Nasal cavity respiratory epithelium epithelial cell of viscerocranial mucosa (primary cell): ENCODE data around the gene ACAD9. TPM values are rescaled to one million over a fixed set of nuclear protein-coding genes. Genes with fewer than 3 reads are reported as not detected.

ENCODE experiments used
- total RNA-seq: library from RNA; depleted of rRNA; stranded (reverse); fragments of >200 nt; gene quantifications from 2 replicates; pipeline ENCODE4 v1.2.3, GENCODE V29; 2014

Gene ACAD9
- 19.8 and 36.2 TPM in 2 replicates for total RNA-seq

DNA sequence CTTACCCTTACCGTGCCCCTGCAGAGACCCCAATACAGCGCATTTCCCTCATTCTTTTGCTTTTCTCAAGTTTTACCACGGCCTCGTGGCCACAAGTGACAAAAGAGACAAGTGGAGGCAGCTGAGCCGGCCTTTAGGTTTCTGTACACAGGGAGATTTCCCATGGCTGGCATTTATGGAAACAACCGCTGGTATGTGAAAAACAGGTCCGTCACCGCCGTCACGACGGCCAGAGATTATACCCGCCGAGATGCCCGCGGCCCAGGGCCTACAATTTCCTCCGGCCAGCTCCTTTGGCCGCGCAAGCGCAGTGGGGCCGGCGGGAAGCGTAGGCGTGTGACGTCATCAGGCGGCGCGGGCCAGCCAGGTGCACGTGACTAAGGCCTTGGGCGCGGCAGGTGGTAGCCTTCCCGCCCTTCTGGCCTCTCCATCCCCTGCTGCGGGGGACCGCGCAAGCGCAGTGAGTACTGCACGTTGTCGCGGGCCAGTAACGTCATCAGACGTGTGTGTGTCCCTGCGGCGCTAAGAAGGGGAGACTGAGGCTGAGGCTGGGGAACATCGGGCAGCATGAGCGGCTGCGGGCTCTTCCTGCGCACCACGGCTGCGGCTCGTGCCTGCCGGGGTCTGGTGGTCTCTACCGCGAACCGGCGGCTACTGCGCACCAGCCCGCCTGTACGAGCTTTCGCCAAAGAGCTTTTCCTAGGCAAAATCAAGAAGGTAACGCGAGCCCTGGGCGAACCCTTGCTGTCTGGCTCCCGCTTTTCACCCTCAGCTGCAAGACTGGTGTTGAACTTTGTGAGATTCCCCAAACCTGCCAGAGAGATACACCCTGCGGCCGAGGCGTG is at the start of gene ACAD9:
TSS of gene ACAD9 (plus strand) at position 496 of the 845 bp plus-strand sequence. CDS start at position 568, 72 bp downstream.

Other genes starting within 250 kb of the ACAD9 start
- gene RPN1, start 228.8 kb upstream of the ACAD9 start, total RNA-seq = 332 and 616 TPM in 2 replicates
- gene RAB7A, start 153.4 kb upstream of the ACAD9 start, total RNA-seq = 44.1 and 86.7 TPM in 2 replicates
- 0.34 and 0.36 TPM in 2 replicates for gene CFAP92, start 114.5 kb downstream of the ACAD9 start, total RNA-seq
- gene EFCC1, start 121.7 kb downstream of the ACAD9 start, total RNA-seq = not detected in 2 replicates
- gene GP9, start 181.2 kb downstream of the ACAD9 start, total RNA-seq = not detected in 2 replicates
- gene RAB43, start 242.2 kb downstream of the ACAD9 start, total RNA-seq = 10.3 and 26.2 TPM in 2 replicates